Left hindlimb (tissue), 1 donor: ENCODE measurements around the gene TAOK3.
"Not testable (repeated sequence)": the region's sequence is repeated elsewhere in the genome, so short reads cannot be mapped to it uniquely, and the experiment has no call there.

ENCODE experiments used
- DNase-seq: peaks from one replicate; pipeline ENCODE4 v3.0.0-alpha.2; 2018

Gene TAOK3

DNA sequence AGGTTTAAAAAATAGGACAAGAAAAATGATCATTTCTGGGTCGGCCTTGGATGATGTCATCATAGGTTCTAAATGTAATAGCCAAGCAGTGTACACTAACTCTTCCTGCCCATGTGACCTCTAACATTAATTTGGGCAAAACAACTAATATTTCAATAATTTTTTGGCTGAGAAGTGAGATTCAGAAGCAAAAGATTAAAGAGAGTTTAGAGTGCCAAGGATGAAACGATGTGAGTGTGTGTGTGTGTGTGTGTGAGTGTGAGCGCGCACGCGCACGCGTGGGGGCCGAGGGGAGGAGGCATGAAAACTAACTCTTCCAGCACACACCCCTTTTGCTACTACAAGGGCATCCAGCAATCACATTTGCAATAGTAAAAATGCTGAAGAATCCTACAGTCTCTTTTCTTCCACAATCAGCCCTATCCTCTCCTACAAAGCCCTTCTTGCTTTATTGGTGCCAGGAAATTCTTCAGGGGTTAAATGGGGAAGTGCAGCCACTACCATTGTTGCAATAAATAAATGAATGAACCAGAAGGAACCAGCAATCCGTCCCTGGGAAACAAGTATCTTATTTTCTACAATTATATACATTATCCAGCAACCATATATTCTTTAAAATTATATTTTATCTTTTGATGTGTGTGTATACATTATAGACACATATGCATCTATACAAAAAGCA is 183.9 kb downstream of the TAOK3 start:
- DNase-seq = peak; percentile 29

DNA sequence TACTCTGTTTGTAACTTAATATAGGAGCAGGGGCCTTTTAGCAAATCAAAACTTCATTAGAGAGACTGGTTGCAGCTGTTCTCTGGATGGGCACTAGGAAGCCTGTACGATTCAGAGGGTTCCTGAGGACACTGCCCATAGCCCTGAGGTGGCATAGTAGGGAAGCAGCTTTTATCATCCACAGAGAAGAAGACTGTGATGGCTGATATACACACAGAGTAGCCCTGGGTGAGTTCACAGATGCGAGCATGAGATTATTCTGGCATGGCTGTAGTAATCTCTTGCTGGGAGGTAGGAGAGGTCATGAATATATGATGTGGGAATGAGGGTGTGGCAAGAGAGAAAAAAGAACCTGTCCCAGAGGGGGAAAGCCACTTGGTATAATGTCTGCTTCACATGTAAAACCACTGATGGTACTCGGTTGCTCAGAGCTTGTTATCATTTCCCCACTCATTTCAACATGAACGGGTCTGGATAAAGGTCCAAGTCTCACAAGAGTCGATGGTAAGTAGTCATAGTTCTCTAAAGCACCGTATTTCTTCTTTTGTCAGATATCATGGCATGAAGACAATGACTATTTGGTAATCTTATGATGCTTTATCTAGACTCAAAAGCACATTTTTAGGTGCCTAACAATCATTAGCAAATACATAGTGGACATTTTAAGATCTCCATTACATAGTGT is 184.8 kb downstream of the TAOK3 start:
- no peak for DNase-seq

DNA sequence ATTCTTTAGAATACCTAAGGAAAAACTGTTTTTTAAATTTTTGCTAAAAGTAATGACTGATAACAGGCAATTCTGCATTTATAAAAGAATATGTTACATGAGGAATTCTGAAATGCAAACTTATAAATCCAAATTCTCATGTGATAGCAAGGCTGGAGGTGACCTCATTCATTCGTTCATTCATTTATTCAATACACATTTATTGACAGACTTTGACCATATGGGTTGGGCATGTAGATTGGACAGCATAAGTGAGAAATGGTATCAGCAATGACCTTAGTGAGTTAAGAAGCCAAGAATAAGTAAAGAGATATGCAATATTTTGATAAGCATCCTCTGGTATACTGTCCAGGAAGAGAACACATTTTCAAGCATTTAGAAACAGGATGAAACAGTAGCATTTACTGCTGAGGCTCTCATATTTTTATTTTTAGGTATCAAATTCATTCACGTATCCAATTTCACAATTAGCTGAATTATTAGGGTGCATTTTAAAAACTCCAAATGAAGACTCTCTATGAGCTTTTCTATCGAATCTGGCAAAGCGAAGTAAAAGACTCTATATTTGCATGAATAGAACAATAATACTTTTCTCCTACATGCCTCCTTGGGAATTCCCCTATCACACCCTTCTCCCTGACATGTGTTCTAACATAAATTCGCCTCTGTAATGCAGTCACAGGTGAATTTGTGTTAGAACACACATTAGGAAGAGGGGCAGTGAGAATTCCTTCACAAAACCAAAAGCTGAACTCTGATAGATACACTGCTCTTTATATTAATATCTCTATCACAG is 186.9 kb downstream of the TAOK3 start:
- no peak for DNase-seq

DNA sequence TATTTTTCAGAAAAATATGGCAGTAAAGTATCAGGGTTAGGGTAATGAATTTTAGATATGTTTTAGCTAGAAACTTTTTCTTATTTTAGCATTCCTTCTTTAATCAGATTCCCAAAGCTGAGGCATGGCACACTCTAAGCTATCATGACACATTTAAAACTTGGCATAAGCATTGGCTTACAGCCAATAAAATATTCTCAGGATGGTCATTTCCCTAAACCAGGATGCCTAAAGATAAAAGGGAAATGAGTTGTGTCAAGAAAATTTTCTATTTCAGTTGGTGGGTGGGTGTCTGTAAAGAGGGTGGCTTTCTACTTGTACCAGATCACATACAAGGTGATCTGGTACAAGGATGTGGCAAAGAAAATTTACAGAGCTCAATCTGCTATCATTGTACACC is 189.0 kb downstream of the TAOK3 start:
- no peak for DNase-seq

DNA sequence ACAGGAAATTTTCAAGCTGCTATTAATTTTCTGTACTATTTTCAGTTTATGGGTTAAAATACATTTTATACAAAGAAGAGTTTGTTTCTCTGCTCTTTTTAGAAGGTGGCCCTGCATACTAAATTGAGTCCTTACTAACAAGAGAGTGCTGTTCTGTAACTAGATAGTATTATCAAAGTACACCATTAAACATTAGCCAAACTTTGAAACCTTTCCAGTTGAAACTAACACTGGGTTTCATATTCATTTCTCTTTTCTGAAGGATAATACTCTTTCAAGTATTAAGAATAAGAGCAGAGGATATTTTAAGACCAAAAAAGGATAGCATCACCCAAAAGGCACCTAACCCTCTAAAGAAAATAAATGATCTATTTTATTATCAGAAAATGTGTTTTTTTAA is 189.6 kb downstream of the TAOK3 start:
- no peak for DNase-seq

DNA sequence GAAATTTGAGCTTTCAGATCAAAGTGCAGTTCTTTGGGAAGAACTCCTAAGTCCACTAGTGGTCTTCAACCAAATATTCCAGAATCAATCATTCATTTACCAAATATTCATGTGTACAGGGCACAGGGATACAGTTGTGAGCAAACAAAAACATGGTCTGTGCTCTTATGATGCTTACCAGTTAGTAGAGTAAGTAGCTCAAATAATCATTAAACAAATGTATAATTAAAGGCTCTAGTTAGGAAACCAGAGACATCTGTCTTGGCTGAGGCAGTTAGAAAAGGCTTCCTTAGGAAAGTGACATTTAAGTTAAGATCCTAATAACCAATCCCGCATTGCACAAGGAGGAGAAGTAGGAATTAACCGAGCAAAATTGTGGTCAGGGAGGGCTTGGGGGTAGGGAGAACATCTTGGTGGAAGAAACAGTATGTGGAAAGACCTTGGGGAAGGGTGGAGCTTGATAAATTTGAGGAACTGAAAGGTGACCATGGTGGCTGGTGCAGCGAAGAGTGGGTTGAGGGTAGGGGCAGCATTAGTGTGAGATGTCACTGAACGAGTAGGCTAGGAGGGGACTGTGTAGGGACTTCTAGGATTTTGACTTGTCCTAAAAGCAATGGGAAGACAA is 196.8 kb downstream of the TAOK3 start:
- DNase-seq = no peak

DNA sequence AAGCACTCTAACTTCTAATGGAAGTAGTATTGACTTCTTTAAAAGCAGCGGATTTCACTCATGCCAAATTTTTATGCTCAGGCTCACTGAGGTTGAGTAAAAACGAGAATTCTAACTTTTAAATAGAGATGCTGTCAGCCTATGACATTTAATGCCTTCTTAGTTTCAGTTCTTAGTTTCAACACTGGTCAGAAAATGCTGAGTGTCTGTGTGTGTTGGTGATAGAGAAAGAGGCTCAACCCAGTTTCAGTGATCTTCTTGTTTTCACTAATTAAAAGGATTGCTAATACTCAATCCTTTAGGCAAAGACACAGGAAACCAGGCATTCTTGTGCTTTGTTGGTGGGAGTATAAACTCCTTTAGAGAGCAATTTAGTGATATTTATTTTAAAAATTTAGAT is 205.8 kb downstream of the TAOK3 start:
- DNase-seq = no peak

DNA sequence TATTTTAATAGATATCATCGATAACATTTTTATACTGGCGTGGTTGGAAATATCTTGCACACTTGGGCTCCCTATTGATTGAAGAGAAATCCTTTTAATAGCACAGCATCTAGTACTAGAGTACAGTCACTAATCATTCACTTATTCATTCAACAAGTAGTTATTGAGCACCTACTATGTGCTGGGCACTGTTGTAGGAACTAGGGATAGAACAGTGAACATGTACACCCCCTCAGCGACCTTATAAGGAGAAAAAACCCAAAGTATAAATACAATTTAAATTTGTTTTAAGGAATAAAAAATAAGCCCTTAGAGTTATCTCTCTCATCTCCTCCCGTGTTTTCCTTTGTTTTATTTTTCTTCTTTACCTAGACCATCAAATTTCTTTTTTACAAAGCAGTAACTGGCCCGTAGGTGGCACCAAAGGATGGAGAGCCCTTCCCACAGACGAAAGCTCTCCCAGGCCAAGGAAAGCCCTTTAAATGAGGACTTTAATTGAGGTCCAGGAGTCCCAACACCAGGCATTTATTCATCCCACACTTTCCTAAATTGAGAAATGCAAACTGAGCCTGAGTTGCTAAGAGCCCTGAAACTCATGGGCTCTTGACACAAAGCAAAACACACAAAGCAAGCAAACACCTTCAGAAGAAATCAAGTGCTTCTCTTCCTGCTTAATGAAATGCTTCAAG is 207.8 kb downstream of the TAOK3 start:
- no peak for DNase-seq

DNA sequence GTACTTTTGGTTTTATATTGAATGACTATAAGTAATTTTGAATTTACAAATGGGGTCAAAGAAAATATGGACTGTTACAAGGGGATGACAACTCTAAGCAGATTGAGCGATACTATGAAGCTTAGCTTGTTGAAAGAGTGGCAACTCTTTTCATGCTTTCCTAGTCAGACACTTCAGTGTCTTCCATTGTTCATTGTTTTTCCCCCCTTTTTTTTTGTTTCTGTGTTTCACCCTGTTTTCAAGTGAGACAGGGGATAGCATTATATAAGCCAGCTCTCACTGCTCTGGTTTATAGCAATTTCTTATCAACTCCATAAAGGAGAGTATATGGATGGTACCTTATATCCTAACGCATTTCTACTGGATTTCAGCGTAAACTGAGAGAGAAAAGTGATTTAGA is 212.2 kb downstream of the TAOK3 start:
- no peak for DNase-seq

DNA sequence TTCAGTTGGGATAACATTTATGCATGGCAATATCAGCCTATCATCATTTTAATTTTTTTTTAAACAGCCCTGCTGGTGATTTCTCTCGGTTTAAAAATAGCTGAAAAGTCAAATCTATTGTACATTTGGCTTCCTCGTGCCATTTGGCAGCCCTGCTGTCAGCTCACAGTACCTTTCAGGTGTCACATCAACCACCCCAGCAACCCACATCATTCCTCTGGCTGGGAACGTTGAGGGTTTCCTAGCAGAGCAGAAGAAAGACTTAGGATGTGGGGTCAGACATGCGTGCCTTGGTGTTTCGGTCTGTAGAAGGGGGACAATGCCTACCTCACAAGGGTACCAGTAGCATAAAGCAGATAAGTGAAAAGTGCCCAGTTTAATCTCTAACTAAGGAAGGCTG is 221.0 kb downstream of the TAOK3 start:
- DNase-seq = no peak

DNA sequence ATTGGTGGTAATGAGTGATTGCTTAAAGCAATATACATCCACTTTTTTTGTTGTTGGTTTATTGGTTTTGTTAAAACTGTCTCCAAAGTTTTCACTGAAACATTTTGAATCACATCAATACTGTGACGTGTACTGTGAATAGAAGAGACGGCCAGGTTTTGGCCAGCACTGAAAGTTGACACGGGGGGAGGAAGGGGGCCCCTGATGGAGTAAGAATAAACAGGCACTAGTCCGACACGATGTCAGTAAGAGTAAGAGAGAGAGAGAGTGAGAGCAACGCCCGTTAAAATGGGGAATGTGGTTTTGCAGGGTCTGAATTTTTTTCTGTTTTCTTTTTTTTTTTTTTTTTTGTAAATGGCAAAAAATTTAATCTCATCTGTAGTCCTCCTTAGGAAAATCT is 222.1 kb downstream of the TAOK3 start:
- DNase-seq = no peak

DNA sequence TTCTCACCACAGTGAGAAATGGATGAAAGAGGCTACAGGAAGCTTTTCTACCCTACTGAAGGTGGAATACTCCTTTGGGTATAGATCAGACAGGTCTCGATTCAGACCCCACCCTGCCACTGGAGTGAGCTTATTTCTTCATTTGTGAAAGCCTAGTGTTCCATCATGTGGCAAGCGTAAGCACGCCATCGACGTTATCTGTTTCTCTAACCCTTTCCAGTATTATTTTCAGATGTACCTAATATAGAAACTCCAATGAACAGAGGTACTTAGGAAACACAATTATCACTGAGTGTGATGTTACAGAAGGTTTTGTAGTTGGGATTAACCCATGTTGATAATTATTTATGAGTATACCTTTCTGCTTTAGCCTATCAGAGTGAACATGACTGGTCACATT is 224.4 kb downstream of the TAOK3 start:
- no peak for DNase-seq

DNA sequence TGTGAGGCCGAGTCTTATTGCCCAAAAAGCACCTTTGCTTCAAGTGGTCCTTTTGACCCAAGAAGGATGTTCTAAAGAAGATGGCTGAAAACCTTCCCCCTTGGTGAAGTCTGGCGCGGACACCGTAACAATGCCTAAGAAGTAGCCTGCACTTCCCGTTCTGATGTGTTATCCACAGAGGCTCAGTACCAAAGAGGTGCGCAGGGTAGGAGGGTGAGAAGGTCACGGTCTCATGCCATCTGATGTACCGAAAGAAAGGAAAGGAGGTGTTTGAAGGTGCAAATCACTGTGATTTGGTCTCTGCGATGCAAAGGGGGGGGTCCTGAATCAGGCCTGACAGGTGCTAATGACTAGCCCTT is 226.9 kb downstream of the TAOK3 start:
- no peak for DNase-seq

DNA sequence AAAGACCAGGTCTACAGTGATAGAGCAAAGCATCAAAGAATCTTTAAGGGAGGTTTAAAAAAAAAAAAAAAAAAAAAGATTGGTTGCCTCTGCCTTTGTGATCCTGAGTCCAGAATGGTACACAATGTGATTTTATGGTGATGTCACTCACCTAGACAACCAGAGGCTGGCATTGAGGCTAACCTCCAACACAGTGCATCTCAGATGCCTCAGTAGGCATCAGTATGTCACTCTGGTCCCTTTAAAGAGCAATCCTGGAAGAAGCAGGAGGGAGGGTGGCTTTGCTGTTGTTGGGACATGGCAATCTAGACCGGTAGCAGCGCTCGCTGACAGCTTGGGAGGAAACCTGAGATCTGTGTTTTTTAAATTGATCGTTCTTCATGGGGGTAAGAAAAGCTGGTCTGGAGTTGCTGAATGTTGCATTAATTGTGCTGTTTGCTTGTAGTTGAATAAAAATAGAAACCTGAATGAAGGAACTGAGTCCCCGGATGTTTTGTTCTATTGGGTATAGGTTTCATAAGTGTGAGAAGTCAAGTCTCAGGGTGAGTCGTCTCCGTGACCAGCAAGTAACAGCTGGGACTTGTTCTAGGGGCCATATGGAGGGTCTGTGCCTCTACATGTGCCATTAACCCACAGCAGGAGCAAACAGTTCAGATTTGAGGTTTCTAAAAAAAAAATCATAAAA is 227.5 kb downstream of the TAOK3 start:
- DNase-seq = no peak

DNA sequence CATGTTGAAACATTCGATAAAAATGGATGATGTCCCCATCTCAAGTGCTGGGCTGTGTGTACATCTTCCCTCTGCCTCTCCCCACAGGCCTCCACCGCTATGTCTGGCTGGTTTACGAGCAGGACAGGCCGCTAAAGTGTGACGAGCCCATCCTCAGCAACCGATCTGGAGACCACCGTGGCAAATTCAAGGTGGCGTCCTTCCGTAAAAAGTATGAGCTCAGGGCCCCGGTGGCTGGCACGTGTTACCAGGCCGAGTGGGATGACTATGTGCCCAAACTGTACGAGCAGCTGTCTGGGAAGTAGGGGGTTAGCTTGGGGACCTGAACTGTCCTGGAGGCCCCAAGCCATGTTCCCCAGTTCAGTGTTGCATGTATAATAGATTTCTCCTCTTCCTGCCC is 228.2 kb downstream of the TAOK3 start:
- DNase-seq = no peak

DNA sequence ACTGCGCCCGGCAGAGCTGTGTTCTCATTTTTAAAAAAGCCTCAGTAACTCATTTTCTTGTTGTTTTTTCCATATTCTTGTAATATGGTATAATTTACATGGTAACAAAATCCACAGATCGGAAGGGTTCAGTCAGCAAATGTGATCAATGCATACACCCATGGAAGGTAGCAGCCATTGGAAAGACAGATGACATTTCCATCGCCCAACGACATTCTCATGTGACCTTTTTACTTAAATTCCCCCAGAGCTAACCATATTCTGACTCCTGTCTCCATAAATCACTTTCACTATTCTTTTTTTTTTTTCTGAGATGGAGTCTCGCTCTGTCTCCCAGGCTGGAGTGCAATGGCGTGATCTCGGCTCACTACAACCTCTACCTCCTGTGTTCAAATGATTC is 231.9 kb downstream of the TAOK3 start:
- DNase-seq = no peak

DNA sequence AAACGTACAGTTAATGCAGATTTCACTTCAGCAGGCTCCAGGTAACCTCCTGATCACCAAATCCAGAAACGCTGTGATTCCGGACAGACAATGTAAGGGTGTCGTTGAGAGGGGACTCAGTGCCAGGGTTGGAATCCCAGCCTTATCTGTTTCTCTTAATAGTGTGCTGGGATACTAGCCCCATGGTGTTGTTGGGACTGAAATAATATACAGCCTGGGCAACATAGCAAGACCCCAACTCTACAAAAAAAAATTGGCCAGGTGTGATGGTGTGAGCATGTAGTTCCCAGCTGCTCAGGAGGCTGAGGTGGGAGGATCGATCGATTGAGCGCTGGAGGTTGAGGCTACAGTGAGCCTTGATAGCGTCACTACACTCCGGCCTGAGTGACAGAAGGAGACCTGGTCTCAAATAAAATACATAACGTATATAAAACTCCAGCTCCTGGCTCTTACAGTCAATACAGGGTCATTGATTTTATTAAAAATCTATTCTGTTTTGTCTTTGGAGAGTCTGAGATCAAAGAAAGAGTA is 235.5 kb downstream of the TAOK3 start:
- no peak for DNase-seq

DNA sequence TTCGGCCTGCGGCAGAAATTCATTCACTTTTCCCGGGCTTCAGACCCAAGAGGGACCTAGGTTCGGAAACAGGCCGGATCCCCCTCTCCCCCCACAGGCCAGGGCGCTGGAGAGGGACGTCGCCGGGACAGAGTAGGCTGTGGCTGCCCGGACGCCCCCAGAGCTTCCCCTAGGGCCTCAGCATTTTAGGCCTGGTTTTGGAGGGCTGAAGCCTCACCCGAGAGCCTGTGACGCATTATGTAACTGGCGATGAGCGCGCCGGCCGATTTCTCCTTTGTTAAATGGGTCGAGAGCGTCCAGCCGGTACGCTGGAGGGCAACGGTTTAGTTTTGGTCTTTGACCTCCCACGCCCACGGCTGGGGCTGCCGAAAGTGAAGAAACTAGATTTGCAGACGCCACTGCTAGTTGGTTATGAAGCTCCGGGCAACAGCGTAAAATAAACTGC is 236.1 kb downstream of the TAOK3 start:
- peak; percentile 45 for DNase-seq

DNA sequence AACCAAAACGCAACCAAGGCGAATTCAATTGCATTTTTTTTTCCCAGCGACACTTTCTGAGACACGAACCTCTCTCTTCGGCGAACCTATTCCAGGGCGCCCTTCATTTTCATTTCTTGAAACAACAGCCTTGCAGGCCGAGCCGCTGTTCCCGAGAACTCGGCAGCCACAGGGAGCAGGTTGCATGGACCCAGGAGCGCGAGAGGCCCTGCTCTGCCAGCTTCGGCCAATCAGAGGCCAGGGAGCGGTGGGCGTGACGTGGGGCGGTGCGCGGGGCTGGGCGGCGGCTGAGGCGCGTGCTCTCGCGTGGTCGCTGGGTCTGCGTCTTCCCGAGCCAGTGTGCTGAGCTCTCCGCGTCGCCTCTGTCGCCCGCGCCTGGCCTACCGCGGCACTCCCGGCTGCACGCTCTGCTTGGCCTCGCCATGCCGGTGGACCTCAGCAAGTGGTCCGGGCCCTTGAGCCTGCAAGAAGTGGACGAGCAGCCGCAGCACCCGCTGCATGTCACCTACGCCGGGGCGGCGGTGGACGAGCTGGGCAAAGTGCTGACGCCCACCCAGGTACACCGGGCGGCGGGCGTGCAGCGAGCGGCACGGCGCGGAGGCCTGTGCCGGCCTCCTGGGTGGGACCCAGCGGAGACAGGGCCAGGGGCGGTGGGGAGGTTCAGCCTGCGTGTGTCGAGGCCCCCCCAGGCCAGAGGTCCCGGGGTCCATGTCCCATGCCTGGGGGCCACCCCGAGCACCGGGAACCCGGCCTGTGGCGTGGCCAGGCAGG is 236.7 kb downstream of the TAOK3 start, which contains the start of gene PEBP1:
Gene PEBP1 (plus strand): TSS at position 337 of the 771 bp plus-strand sequence. CDS start 86 bp downstream, at position 423.
- DNase-seq = peak; percentile 94

DNA sequence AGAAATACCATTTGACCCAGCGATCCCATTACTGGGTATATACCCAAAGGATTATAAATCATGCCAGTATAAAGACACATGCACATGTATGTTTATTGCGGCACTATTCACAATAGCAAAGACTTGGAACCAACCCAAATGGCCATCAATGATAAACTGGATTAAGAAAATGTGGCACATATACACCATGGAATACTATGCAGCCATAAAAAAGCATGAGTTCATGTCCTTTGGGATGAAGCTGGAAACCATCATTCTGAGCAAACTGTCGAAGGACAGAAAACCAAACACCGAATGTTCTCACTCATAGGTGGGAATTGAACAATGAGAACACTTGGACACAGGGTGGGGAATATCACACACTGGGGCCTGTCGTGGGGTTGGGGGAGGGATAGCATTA is 243.3 kb downstream of the TAOK3 start:
- not testable (repeated sequence) for DNase-seq

DNA sequence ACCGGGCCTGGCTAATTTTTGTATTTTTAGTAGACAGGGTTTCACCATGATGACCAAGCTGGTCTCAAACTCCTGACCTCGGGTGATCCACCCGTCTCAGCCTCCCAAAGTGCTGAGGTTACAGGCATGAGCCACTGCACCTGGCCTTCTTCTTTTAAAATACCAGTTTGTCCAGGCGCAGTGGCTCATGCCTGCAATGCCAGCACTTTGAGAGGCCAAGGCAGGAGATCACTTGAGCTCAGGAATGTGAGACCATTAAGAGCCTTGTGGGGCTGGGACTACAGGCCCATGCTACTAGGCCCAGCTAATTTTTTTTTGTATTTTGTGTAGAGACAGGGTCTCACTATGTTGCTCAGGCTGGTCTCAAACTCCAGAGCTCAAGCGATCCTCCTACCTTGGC is 244.8 kb downstream of the TAOK3 start:
- no peak for DNase-seq
